Esophagus muscularis mucosa (tissue), 4 donors: ENCODE measurements around the gene BRI3BP. TPM values are rescaled to one million over a fixed set of nuclear protein-coding genes. Genes with fewer than 3 reads are reported as not detected.

Experiments used
- DNase-seq: peaks from one replicate; pipeline ENCODE4 v3.0.0-alpha.2; 2017; ENCODE audit errors: extremely low spot score
- H3K27ac ChIP-seq, 4 donors: fragments of 200-600 bp; sonication (generic); replicated peaks in 1 of 4; 1 replicate in 3 of 4; 2 replicates in 1 of 4; pipeline ENCODE4 v1.5.1; 2016 to 2019; ENCODE audit warnings: mild to moderate bottlenecking in 1 of 4
- H3K27me3 ChIP-seq, 4 donors: fragments of 200-600 bp; sonication (generic); one replicate each; pipeline versions ENCODE4 v1.5.1 to v1.6.0; 2016 to 2019
- H3K36me3 ChIP-seq, 4 donors: fragments of 200-600 bp; sonication (generic); one replicate each; pipeline ENCODE4 v1.5.1; 2016 to 2019
- H3K4me1 ChIP-seq, 4 donors: fragments of 200-600 bp; sonication (generic); one replicate each; pipeline ENCODE4 v1.5.1; 2016 to 2019
- H3K4me3 ChIP-seq, 4 donors: fragments of 200-600 bp; sonication (generic); 1 replicate in 2 of 4; 2 replicates in 2 of 4; pipeline ENCODE4 v1.5.1; 2016 to 2019; ENCODE audit warnings: mild to moderate bottlenecking in 4 of 4, moderate library complexity in 1 of 4
- H3K9me3 ChIP-seq, 4 donors: fragments of 200-600 bp; sonication (generic); 1 replicate in 3 of 4; 2 replicates in 1 of 4; pipeline ENCODE4 v1.5.1; 2016 to 2019
- CTCF ChIP-seq, 3 experiments: fragments of 200-600 bp in 2 of 3; fragments of 450-650 bp in 1 of 3; sonication (generic) in 2 of 3; IDR thresholded peaks; one replicate each; pipeline ENCODE4 v1.5.1; 2017 to 2019; ENCODE audit warnings: antibody characterized with exemption in 3 of 3, mild to moderate bottlenecking in 2 of 3, moderate library complexity in 1 of 3
- EP300 ChIP-seq: sonication (generic); formaldehyde crosslinking; IDR thresholded peaks from one replicate; pipeline ENCODE4 v1.6.1; 2017; ENCODE audit warnings: antibody characterized with exemption
- POLR2A ChIP-seq: fragments of 450-650 bp; IDR thresholded peaks from one replicate; pipeline ENCODE4 v1.6.1; 2017; ENCODE audit warnings: antibody characterized with exemption, moderate library complexity, mild to moderate bottlenecking, low read depth
- POLR2AphosphoS5 ChIP-seq, 2 donors: sonication (generic); formaldehyde crosslinking; IDR thresholded peaks; one replicate each; pipeline ENCODE4 v1.6.1; 2017; ENCODE audit warnings: antibody characterized with exemption in 2 of 2
- WGBS: methylation state at CpG from one replicate; pipeline ENCODE4 v1.1.5; 2018; 5-methylcytosine and 5-hydroxymethylcytosine counted together
- intact Hi-C: fragments of 100-400 bp; cut with DNase I; formaldehyde crosslinking; loops from one replicate; pipeline ENCODE4 v1.15.1; 2023
- total RNA-seq, 4 donors: library from RNA; depleted of rRNA; stranded (reverse); fragments of >200 nt; gene quantifications; one replicate each; pipeline versions ENCODE4 v1.1.0 to v1.2.1, GENCODE V29; 2016

Gene BRI3BP
- total RNA-seq, 4 donors from 2014 or later = 2.2 to 3.3 (median 2.5) TPM

- Histone ChIP-seq H3K27me3 (no peaks in the 10 kb centered on the region), H3K9me3 (no peaks in the 10 kb centered on the region), H3K36me3 (peaks cover 30 to 93% (median 78%) of the 10 kb centered on the region in 4 donors), H3K4me3 (no peak overlapping the region), H3K4me1 (peaks cover 0 to 7% (median 0%) of the 10 kb centered on the region in 4 donors), H3K27ac (no peak overlapping the region)
- TF ChIP-seq CTCF (IDR thresholded peaks at IDR 0.05) (no peak), POLR2AphosphoS5 (IDR thresholded peaks at IDR 0.05) (no peak), POLR2A (no peak), EP300 (no peak)
- DNase-seq = no peak
- 94% methylated on average over 8 of the region's 12 CpGs for WGBS
- intact Hi-C loops = no loop called here
Observed at GRCh38 chr12:124949066-124949465, 44.4 kb upstream of the BRI3BP start.

GRCh38 chr12:124949779-124950728 is 43.4 kb upstream of the BRI3BP start:
- no peaks in the 10 kb centered on the region for H3K27me3 ChIP-seq
- no peak for DNase-seq
- 91% methylated on average over 26 of the region's 47 CpGs for WGBS
- peaks cover 34 to 98% (median 84%) of the 10 kb centered on the region in 4 donors for H3K36me3 ChIP-seq
- no peak overlapping the region for H3K4me3 ChIP-seq
- intact Hi-C loops = no loop called here
- H3K4me1 ChIP-seq = peaks cover 0 to 7% (median 0%) of the 10 kb centered on the region in 4 donors
- no peak overlapping the region for H3K27ac ChIP-seq
- TF ChIP-seq POLR2A (no peak), EP300 (no peak), POLR2AphosphoS5 (IDR thresholded peaks at IDR 0.05) (no peak)
- no peaks in the 10 kb centered on the region for H3K9me3 ChIP-seq

- 91% methylated on average over 14 of the region's 17 CpGs for WGBS
- Histone ChIP-seq H3K36me3 (peaks cover 51 to 100% (median 94%) of the 10 kb centered on the region in 4 donors), H3K4me1 (peaks cover 0 to 7% (median 0%) of the 10 kb centered on the region in 4 donors), H3K27ac (no peak overlapping the region), H3K4me3 (no peak overlapping the region), H3K27me3 (no peaks in the 10 kb centered on the region), H3K9me3 (no peaks in the 10 kb centered on the region)
- intact Hi-C loops = no loop called here
- TF ChIP-seq POLR2AphosphoS5 (IDR thresholded peaks at IDR 0.05) = no peak
- no peak for TF ChIP-seq EP300
- no peak for TF ChIP-seq CTCF (IDR thresholded peaks at IDR 0.05)
- TF ChIP-seq POLR2A = no peak
- DNase-seq = no peak
Observed at GRCh38 chr12:124952295-124952694, 41.1 kb upstream of the BRI3BP start.

- H3K27ac ChIP-seq = no peak overlapping the region
- peaks cover 0 to 2% (median 0%) of the 10 kb centered on the region in 4 donors for H3K4me1 ChIP-seq
- H3K27me3 ChIP-seq = no peaks in the 10 kb centered on the region
- no peak for DNase-seq
- peaks cover 51 to 100% (median 93%) of the 10 kb centered on the region in 4 donors for H3K36me3 ChIP-seq
- TF ChIP-seq CTCF (IDR thresholded peaks at IDR 0.05) = no peak
- TF ChIP-seq POLR2A = no peak
- no peak for TF ChIP-seq POLR2AphosphoS5 (IDR thresholded peaks at IDR 0.05)
- no peak for TF ChIP-seq EP300
- WGBS = 57% methylated on average over 5 of the region's 8 CpGs
- intact Hi-C loops = no loop called here
- no peaks in the 10 kb centered on the region for H3K9me3 ChIP-seq
- H3K4me3 ChIP-seq = no peak overlapping the region
Observed at GRCh38 chr12:124952801-124953200, 40.6 kb upstream of the BRI3BP start.

- H3K4me1 ChIP-seq = no peaks in the 10 kb centered on the region
- H3K27me3 ChIP-seq = no peaks in the 10 kb centered on the region
- H3K27ac ChIP-seq = no peak overlapping the region
- TF ChIP-seq POLR2AphosphoS5 (IDR thresholded peaks at IDR 0.05) = no peak
- TF ChIP-seq POLR2A = no peak
- TF ChIP-seq EP300 = no peak
- no peak for TF ChIP-seq CTCF (IDR thresholded peaks at IDR 0.05)
- WGBS = 92% methylated on average over 11 of the region's 32 CpGs
- no peak for DNase-seq
- H3K4me3 ChIP-seq = no peak overlapping the region
- H3K9me3 ChIP-seq = no peaks in the 10 kb centered on the region
- intact Hi-C loops = no loop called here
- H3K36me3 ChIP-seq = peaks cover 51 to 100% (median 94%) of the 10 kb centered on the region in 4 donors
Observed at GRCh38 chr12:124953689-124954405, 39.6 kb upstream of the BRI3BP start.
